HEK293T (cell line): Measurements from ENCODE around the gene XYLT2.

Experiments
- BHLHE40 ChIP-seq: fragments of 450-650 bp; IDR thresholded peaks from 2 replicates; pipeline ENCODE4 v1.6.1; 2016; ENCODE audit warnings: mild to moderate bottlenecking, moderate library complexity, borderline replicate concordance
- CTBP1 ChIP-seq: fragments of 450-650 bp; IDR thresholded peaks from 2 replicates; pipeline ENCODE4 v1.6.1; 2016; ENCODE audit warnings: borderline replicate concordance
- ELF4 ChIP-seq: fragments of 450-650 bp; IDR thresholded peaks from 2 replicates; pipeline ENCODE4 v1.6.1; 2017; ENCODE audit warnings: antibody characterized with exemption
- FOXK2 ChIP-seq: fragments of 450-650 bp; IDR thresholded peaks from 2 replicates; pipeline ENCODE4 v1.6.1; 2016; ENCODE audit warnings: mild to moderate bottlenecking
- FOXM1 ChIP-seq: fragments of 450-650 bp; IDR thresholded peaks from 2 replicates; pipeline ENCODE4 v1.6.1; 2017; ENCODE audit warnings: mild to moderate bottlenecking, borderline replicate concordance
- L3MBTL2 ChIP-seq: fragments of 450-650 bp; conservative IDR thresholded peaks from 2 replicates; pipeline ENCODE4 v1.6.1; 2016; ENCODE audit warnings: mild to moderate bottlenecking
- LEF1 ChIP-seq: fragments of 450-650 bp; IDR thresholded peaks from 2 replicates; pipeline ENCODE4 v1.6.1; 2017; ENCODE audit warnings: mild to moderate bottlenecking, borderline replicate concordance
- NFRKB ChIP-seq: fragments of 450-650 bp; IDR thresholded peaks from 2 replicates; pipeline ENCODE4 v1.6.1; 2016; ENCODE audit warnings: mild to moderate bottlenecking, moderate library complexity
- PKNOX1 ChIP-seq: fragments of 450-650 bp; IDR thresholded peaks from 2 replicates; pipeline ENCODE4 v1.6.1; 2016
- SP1 ChIP-seq: fragments of 450-650 bp; IDR thresholded peaks from 2 replicates; pipeline ENCODE4 v1.6.1; 2017
- SUZ12 ChIP-seq: fragments of 450-650 bp; IDR thresholded peaks from 2 replicates; pipeline ENCODE4 v1.6.1; 2016; ENCODE audit warnings: mild to moderate bottlenecking
- TARDBP ChIP-seq: fragments of 450-650 bp; IDR thresholded peaks from 2 replicates; pipeline ENCODE4 v1.6.1; 2016

- TF ChIP-seq NFRKB (peak; percentile 71; the same call in 1 of the 2 replicates), SP1 (no peak), TARDBP (no peak), BHLHE40 (no peak), SUZ12 (no peak), PKNOX1 (peak; percentile 79), FOXM1 (no peak), LEF1 (no peak; the same call in 1 of the 2 replicates), L3MBTL2 (peak; percentile 93), FOXK2 (no peak), ELF4 (peak; percentile 97), CTBP1 (no peak)
Measured at GRCh38 chr17:50372758-50373556, 27.0 kb downstream of the XYLT2 start, which contains the start of the genes EME1 and MRPL27.
